GM19468 (cell line): ENCODE measurements around the gene CALN1.
"Not testable (repeated sequence)": the region's sequence is repeated elsewhere in the genome, so short reads cannot be mapped to it uniquely, and the experiment has no call there.

Source experiments
- ATAC-seq: cut with Tn5 transposase; IDR thresholded peaks from one replicate; pipeline ENCODE4 v1.9.1; 2021; ENCODE audit warnings: mild to moderate bottlenecking, moderate library complexity, moderate number of reproducible peaks; ENCODE audit not compliant: unreplicated experiment; ENCODE audit errors: extremely low read depth

Gene CALN1

GRCh38 chr7:71925663-71926062 lies 486.5 kb downstream of the CALN1 start:
- ATAC-seq, result no peak

- not testable (repeated sequence) for ATAC-seq
These were observed 497.9 kb downstream of the CALN1 start for GRCh38 chr7:71914204-71914603.

GRCh38 chr7:71912476-71912875 lies 499.7 kb downstream of the CALN1 start:
- no peak for ATAC-seq

GRCh38 chr7:71911051-71911450 lies 501.1 kb downstream of the CALN1 start:
- ATAC-seq, result no peak

GRCh38 chr7:71905821-71906220 lies 506.3 kb downstream of the CALN1 start:
- ATAC-seq, result no peak

- ATAC-seq, result no peak
These were observed 507.7 kb downstream of the CALN1 start for GRCh38 chr7:71904484-71904883.

- no peak for ATAC-seq
These were observed 511.6 kb downstream of the CALN1 start for GRCh38 chr7:71900556-71900955.

- ATAC-seq, result no peak
These were observed 515.6 kb downstream of the CALN1 start for GRCh38 chr7:71896535-71896934.

- ATAC-seq, result no peak
These were observed 526.1 kb downstream of the CALN1 start for GRCh38 chr7:71886046-71886445.

GRCh38 chr7:71885487-71885886 lies 526.7 kb downstream of the CALN1 start:
- ATAC-seq, result no peak

- no peak for ATAC-seq
These were observed 528.7 kb downstream of the CALN1 start for GRCh38 chr7:71883415-71883814.

- no peak for ATAC-seq
These were observed 540.7 kb downstream of the CALN1 start for GRCh38 chr7:71871446-71871845.

- ATAC-seq, result no peak
These were observed 541.3 kb downstream of the CALN1 start for GRCh38 chr7:71870812-71871211.

- ATAC-seq, result no peak
These were observed 543.3 kb downstream of the CALN1 start for GRCh38 chr7:71868797-71869196.

GRCh38 chr7:71867626-71868025 lies 544.5 kb downstream of the CALN1 start:
- no peak for ATAC-seq

GRCh38 chr7:71865172-71865571 lies 547.0 kb downstream of the CALN1 start:
- ATAC-seq, result no peak

- ATAC-seq, result no peak
These were observed 548.0 kb downstream of the CALN1 start for GRCh38 chr7:71864130-71864529.

GRCh38 chr7:71860572-71860971 lies 551.6 kb downstream of the CALN1 start:
- no peak for ATAC-seq

GRCh38 chr7:71857338-71857737 lies 554.8 kb downstream of the CALN1 start:
- no peak for ATAC-seq

- ATAC-seq, result no peak
These were observed 557.4 kb downstream of the CALN1 start for GRCh38 chr7:71854546-71855397.

GRCh38 chr7:71851776-71852498 lies 560.2 kb downstream of the CALN1 start:
- no peak for ATAC-seq
